Ovary (tissue), 3 donors: ENCODE data around the gene GALNT15.

Experiments
- EP300 ChIP-seq: sonication (generic); formaldehyde crosslinking; IDR thresholded peaks from one replicate; pipeline ENCODE4 v1.6.1; 2017; ENCODE audit warnings: antibody characterized with exemption
- POLR2A ChIP-seq: fragments of 450-650 bp; IDR thresholded peaks from one replicate; pipeline ENCODE4 v1.6.1; 2017; ENCODE audit warnings: antibody characterized with exemption, mild to moderate bottlenecking, moderate library complexity
- TF ChIP-seq, protein P1 (sequence below), 3 donors: fragments of 450-650 bp in 2 of 3; fragments of 200-600 bp in 1 of 3; IDR thresholded peaks; one replicate each; pipeline versions ENCODE4 v1.5.1 to v1.8.0; 2016 to 2022; ENCODE audit warnings: antibody characterized with exemption in 3 of 3, mild to moderate bottlenecking in 1 of 3
- donor health status: DM: no; HTN: no; CAD: no.

DNA sequence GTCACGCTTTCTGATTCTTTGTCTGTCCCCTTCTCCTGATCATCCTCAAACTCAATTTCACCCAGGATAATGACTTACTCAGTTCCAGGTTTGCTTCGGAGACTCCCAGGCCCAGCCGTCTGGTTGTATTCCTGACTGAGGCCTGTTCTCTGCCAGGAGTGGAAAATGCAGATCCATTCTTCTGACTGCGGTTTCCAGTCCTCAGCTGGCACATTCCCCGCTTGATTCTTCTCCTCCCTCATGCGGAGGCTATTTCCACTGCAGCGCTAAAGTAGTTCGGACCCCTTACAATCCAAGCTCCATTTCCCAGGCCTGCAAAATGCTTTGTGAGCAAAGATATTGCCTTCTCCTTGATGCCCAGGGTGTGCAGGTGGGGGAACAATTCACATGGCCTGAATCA, 47.2 kb upstream of the GALNT15 start:
- TF ChIP-seq, protein P1, sequence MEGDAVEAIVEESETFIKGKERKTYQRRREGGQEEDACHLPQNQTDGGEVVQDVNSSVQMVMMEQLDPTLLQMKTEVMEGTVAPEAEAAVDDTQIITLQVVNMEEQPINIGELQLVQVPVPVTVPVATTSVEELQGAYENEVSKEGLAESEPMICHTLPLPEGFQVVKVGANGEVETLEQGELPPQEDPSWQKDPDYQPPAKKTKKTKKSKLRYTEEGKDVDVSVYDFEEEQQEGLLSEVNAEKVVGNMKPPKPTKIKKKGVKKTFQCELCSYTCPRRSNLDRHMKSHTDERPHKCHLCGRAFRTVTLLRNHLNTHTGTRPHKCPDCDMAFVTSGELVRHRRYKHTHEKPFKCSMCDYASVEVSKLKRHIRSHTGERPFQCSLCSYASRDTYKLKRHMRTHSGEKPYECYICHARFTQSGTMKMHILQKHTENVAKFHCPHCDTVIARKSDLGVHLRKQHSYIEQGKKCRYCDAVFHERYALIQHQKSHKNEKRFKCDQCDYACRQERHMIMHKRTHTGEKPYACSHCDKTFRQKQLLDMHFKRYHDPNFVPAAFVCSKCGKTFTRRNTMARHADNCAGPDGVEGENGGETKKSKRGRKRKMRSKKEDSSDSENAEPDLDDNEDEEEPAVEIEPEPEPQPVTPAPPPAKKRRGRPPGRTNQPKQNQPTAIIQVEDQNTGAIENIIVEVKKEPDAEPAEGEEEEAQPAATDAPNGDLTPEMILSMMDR (IDR thresholded peaks at IDR 0.05), result no peak
- TF ChIP-seq EP300 (no peak), POLR2A (no peak)
